SU-DHL-6 (cell line): ENCODE data around the gene C19orf44.

ENCODE experiments used
- H2AFZ ChIP-seq: fragments of 200-600 bp; sonication (generic); 2 replicates; pipeline ENCODE4 v1.6.1; 2014; ENCODE audit warnings: low read depth, mild to moderate bottlenecking, moderate library complexity, mixed read lengths, antibody characterized with exemption, low read length; ENCODE audit not compliant: severe bottlenecking
- H3F3A ChIP-seq: fragments of 200-600 bp; shearing (Covaris generic); 2 replicates; pipeline ENCODE4 v1.6.0; 2016; ENCODE audit warnings: antibody characterized with exemption, mild to moderate bottlenecking; ENCODE audit not compliant: insufficient read depth
- H3K27ac ChIP-seq: fragments of 200-600 bp; sonication (generic); 2 replicates; pipeline ENCODE4 v1.5.1; 2016; ENCODE audit warnings: low read depth, mild to moderate bottlenecking, low read length, moderate library complexity, mixed read lengths
- H3K27me3 ChIP-seq: fragments of 200-600 bp; sonication (generic), shearing (Covaris generic); 2 replicates; pipeline ENCODE4 v1.6.0; 2014; ENCODE audit warnings: mild to moderate bottlenecking, low read length
- H3K36me3 ChIP-seq: fragments of 200-600 bp; sonication (generic); 2 replicates; pipeline ENCODE4 v1.6.1; 2014; ENCODE audit warnings: mild to moderate bottlenecking, low read length, mixed read lengths
- H3K4me2 ChIP-seq: fragments of 300-600, 200-600 bp; shearing (Covaris generic), sonication (generic); 2 replicates; pipeline ENCODE4 v1.6.0; 2014; ENCODE audit warnings: low read length, low read depth, mild to moderate bottlenecking; ENCODE audit not compliant: poor library complexity, severe bottlenecking
- H3K4me3 ChIP-seq: fragments of 200-600 bp; sonication (generic); 2 replicates; pipeline ENCODE4 v1.5.1; 2014; ENCODE audit warnings: antibody characterized with exemption, low read length, mild to moderate bottlenecking, mixed read lengths; ENCODE audit not compliant: insufficient read depth, poor library complexity, severe bottlenecking
- H3K79me2 ChIP-seq: fragments of 200-600 bp; sonication (generic); 2 replicates; pipeline ENCODE4 v1.6.1; 2014; ENCODE audit warnings: mild to moderate bottlenecking, low read length, moderate library complexity; ENCODE audit not compliant: insufficient read depth
- H3K9ac ChIP-seq: fragments of 200-600 bp; sonication (generic); 2 replicates; pipeline ENCODE4 v1.7.0; 2014; ENCODE audit warnings: mild to moderate bottlenecking, low read length
- H3K9me2 ChIP-seq: fragments of 200-600 bp; sonication (generic); replicated peaks from 2 replicates; pipeline ENCODE4 v1.6.1; 2014; ENCODE audit warnings: low read length; ENCODE audit not compliant: insufficient read depth
- H3K9me3 ChIP-seq: fragments of 200-600 bp; sonication (generic); 2 replicates; pipeline ENCODE4 v1.6.1; 2014; ENCODE audit warnings: low read length, mixed read lengths; ENCODE audit not compliant: insufficient read depth
- H4K20me1 ChIP-seq: fragments of 200-600 bp; sonication (generic); 2 replicates; pipeline ENCODE4 v1.6.1; 2014; ENCODE audit warnings: low read depth, mild to moderate bottlenecking, antibody characterized with exemption, low read length, moderate library complexity, mixed read lengths
- EZH2phosphoT487 ChIP-seq: fragments of 200-600 bp; sonication (generic), shearing (Covaris generic); conservative IDR thresholded peaks from 2 replicates; pipeline ENCODE4 v1.6.1; 2018; ENCODE audit warnings: mild to moderate bottlenecking, antibody characterized with exemption, low read length, moderate library complexity, mixed read lengths
- TF ChIP-seq, protein P1 (sequence below): fragments of 200-600 bp; sonication (generic); IDR thresholded peaks from one replicate; pipeline ENCODE4 v1.5.1; 2017; ENCODE audit warnings: antibody characterized with exemption, mild to moderate bottlenecking, low read length, moderate library complexity; ENCODE audit not compliant: insufficient read depth, poor library complexity, severe bottlenecking

The C19orf44 gene

DNA sequence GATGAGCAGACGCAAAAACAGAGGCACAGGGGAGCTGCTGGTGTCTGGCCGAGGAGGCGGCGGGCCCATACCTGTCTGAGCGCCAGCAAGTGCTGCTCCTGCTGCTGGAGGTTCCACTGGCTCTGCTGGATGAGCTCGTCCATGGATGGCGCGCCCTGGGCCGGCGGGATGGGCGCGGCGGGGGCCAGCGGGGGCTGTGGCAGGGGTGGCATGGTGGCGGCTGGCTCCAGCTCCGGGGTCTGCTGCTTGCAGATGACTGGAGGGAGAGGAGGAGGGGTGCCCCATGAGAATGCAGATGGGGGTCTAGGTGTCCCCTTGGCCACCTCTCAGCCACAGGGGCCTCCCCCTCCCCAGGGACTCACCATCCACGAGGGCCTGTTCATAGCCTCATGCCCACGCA, 39.2 kb downstream of the C19orf44 start:
- H3K4me3 ChIP-seq: no peak overlapping the region
- H3K36me3 ChIP-seq: peaks cover 6% of the 10 kb centered on the region
- H3K4me2 ChIP-seq: no peak overlapping the region
- no peaks in the 10 kb centered on the region for H3K27me3 ChIP-seq
- no peak overlapping the region for H2AFZ ChIP-seq
- H3K27ac ChIP-seq: no peak overlapping the region
- H3K9ac ChIP-seq: no peak overlapping the region
- H3K9me2 ChIP-seq: no peaks in the 10 kb centered on the region
- TF ChIP-seq, protein P1, sequence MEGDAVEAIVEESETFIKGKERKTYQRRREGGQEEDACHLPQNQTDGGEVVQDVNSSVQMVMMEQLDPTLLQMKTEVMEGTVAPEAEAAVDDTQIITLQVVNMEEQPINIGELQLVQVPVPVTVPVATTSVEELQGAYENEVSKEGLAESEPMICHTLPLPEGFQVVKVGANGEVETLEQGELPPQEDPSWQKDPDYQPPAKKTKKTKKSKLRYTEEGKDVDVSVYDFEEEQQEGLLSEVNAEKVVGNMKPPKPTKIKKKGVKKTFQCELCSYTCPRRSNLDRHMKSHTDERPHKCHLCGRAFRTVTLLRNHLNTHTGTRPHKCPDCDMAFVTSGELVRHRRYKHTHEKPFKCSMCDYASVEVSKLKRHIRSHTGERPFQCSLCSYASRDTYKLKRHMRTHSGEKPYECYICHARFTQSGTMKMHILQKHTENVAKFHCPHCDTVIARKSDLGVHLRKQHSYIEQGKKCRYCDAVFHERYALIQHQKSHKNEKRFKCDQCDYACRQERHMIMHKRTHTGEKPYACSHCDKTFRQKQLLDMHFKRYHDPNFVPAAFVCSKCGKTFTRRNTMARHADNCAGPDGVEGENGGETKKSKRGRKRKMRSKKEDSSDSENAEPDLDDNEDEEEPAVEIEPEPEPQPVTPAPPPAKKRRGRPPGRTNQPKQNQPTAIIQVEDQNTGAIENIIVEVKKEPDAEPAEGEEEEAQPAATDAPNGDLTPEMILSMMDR: no peak
- TF ChIP-seq EZH2phosphoT487: no peak
- no peaks in the 10 kb centered on the region for H3K9me3 ChIP-seq
- H4K20me1 ChIP-seq: peaks cover 6% of the 10 kb centered on the region; the same call in 1 of the 2 replicates
- H3F3A ChIP-seq: no peaks in the 10 kb centered on the region
- H3K79me2 ChIP-seq: peaks cover 48% of the 10 kb centered on the region

DNA sequence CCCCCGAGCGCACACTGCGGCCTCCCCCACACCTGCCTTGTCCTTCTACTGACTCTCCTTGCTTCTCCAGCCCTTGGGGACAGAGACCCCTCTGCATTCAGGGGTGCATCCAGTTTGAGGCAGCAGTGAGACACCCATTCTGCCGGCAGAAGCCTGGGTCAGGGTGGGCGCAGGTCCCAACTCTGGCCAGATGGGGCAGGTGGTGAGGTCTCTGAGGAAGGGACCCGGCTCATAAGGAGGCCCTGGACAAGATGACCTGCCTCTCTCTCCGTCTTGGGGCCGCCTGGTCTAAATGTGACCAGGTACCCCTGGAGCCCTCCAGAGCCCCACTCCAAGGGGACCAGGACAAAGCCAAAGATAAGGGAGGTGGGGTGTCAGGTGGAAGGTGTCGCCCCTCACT, 39.9 kb downstream of the C19orf44 start:
- Histone ChIP-seq H3F3A (no peaks in the 10 kb centered on the region), H3K79me2 (peaks cover 55% of the 10 kb centered on the region), H3K9me3 (no peaks in the 10 kb centered on the region), H3K27me3 (no peaks in the 10 kb centered on the region), H3K4me2 (no peak overlapping the region), H4K20me1 (peaks cover 13% of the 10 kb centered on the region; the same call in 1 of the 2 replicates), H3K4me3 (no peak overlapping the region), H3K27ac (no peak overlapping the region), H3K9ac (no peak overlapping the region), H3K9me2 (no peaks in the 10 kb centered on the region), H3K36me3 (peaks cover 6% of the 10 kb centered on the region), H2AFZ (no peak overlapping the region)
- TF ChIP-seq, protein P1: no peak
- no peak for TF ChIP-seq EZH2phosphoT487

DNA sequence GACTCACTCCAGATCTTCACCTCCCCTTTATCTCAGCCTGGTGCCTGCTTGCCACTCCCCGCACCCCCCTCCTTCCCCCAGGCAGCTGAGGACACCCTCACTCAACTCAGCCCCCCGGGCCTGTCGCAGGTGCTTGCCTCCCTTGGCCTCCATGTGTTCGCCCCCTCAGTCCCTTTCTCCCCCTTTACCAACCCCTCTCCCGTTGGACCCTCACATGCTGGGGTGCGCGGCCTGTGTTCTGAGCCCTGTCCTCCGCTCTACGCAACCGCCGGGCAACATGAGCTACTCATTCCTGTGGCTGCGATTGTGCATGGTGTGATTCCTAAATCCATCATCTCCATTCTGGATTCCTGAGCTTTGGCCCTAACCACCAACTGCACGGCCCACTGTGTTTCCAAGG, 40.9 kb downstream of the C19orf44 start:
- no peaks in the 10 kb centered on the region for H3K9me3 ChIP-seq
- no peak for TF ChIP-seq EZH2phosphoT487
- TF ChIP-seq, protein P1: no peak
- peaks cover 15% of the 10 kb centered on the region; the same call in 1 of the 2 replicates for H4K20me1 ChIP-seq
- H3F3A ChIP-seq: no peaks in the 10 kb centered on the region
- H3K4me2 ChIP-seq: no peak overlapping the region
- no peaks in the 10 kb centered on the region for H3K9me2 ChIP-seq
- no peak overlapping the region for H3K4me3 ChIP-seq
- H3K79me2 ChIP-seq: peaks cover 65% of the 10 kb centered on the region
- H2AFZ ChIP-seq: no peak overlapping the region
- no peaks in the 10 kb centered on the region for H3K27me3 ChIP-seq
- peaks cover 6% of the 10 kb centered on the region for H3K36me3 ChIP-seq
- H3K27ac ChIP-seq: no peak overlapping the region
- H3K9ac ChIP-seq: no peak overlapping the region
